Measurements from ENCODE around the gene SHISA9.
"Not testable (repeated sequence)": the region's sequence is repeated elsewhere in the genome, so short reads cannot be mapped to it uniquely, and the experiment has no call there.

SHISA9 gene

GRCh38 chr16:12901597-12902461 is at the start of gene SHISA9:
Gene SHISA9 (plus strand): TSS chr16:12901598.
- no peak for DNase-seq (ENCODE audit: low read depth)

GRCh38 chr16:12853972-12854371 is 47.4 kb upstream of the SHISA9 start:
- no peak for DNase-seq (ENCODE audit: low read depth)

- DNase-seq (ENCODE audit: low read depth), result not testable (repeated sequence)
Observed at GRCh38 chr16:12857435-12857834, 44.0 kb upstream of the SHISA9 start.

DNA sequence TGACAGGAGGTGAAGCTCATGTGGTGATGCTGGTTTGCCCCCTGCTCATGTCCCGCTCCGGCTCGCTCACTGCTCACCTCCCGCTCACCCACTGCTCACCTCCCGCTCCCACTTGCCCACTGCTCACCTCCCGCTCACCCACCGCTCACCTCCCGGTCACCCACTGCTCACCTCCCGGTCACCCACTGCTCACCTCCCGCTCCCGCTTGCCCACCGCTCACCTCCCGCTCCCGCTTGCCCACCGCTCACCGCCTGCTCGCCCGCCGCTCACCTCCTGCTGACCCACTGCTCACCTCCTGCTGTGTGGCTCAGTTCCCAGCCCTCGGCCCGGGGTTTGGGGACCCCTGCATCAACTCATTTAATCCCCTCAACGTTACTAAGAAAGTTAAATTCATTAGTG is 39.1 kb upstream of the SHISA9 start:
- DNase-seq (ENCODE audit: low read depth), result no peak

GRCh38 chr16:12862941-12863340 is 38.5 kb upstream of the SHISA9 start:
- DNase-seq (ENCODE audit: low read depth), result no peak

DNA sequence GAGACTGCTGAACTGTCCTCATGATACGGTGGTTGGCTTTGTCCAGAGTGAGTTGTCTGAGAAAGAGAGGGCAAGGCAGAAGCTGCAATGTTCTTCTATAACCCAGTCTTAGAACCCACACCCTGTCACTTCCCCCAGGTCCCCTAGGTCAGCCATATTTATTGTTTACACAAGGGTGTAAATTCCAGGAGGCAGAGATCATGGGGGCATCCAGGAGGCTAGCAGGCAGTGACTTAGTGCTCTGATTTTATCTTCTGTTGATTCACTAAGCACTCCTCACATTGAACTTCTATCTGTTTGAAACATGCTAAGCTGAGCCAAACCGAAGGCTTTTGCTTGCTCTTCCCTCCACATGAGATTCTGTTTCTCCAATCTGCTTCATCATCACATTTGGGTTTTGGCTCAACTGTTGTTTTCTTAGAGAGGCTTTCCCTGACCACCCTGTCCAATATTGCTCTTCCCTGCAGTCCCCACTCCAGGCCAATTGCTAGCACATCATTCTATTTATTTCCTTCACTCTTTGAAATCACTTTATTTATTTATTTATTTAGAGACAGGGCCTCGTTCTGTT is 34.3 kb upstream of the SHISA9 start:
- no peak for DNase-seq (ENCODE audit: low read depth)

- DNase-seq (ENCODE audit: low read depth), result no peak
Observed at GRCh38 chr16:12868169-12868568, 33.2 kb upstream of the SHISA9 start.

GRCh38 chr16:12868788-12869187 is 32.6 kb upstream of the SHISA9 start:
- no peak for DNase-seq (ENCODE audit: low read depth)

DNA sequence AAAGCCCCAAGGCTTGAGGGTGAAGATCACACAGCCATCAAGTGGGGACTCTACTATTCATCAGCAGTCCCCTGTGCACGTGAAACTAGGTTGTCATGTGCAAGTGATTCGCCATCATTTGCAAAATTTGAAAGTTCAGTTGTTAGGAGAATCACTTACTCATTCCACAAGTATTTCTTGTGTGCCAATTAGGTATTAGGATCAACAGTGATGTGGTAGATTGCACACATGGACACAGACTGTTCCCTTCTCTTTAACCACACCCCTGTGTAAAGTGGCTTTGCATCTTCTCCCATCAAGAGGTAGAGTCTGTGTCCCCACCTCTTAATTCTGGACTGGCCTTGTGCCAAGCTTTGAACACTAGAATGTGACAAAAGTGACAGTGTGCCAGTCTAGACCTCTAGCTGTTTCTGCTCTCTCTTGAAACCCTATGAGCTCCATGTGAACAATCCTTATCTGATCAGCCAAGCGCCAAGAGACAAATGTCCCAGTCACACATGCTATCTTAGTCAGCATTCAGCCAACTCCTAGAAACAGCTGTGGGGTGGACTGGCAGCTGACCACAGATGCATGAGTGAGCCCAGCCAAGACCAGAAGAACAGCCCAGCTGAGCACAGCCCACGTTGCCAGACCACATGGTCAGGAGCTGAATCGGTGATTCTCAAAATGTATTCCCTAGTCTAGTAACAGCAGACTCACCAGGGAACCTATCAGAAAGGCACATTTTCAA is 31.5 kb upstream of the SHISA9 start:
- DNase-seq (ENCODE audit: low read depth), result no peak

DNA sequence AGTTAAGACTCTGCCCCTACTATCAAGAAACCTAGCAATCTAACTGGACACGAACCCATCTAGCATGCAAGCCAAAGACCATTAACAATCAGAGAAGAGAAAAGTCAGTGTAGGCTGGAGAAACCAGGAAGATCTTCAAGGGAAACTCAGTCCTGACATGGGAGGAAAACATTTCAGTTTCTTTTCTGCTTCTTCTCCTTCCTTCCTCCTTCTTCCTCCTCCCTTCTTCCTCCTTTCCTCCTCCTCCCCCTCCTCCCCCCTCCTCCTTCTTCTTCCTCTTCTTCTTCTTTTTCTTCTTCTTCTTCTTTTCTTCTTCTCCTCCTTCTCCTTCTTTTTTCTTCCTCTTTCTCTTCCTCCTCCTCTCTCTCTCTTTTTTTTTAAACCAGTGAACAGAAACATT is 29.6 kb upstream of the SHISA9 start:
- DNase-seq (ENCODE audit: low read depth), result no peak

GRCh38 chr16:12874186-12874585 is 27.2 kb upstream of the SHISA9 start:
- DNase-seq (ENCODE audit: low read depth), result no peak

GRCh38 chr16:12876778-12877177 is 24.6 kb upstream of the SHISA9 start:
- DNase-seq (ENCODE audit: low read depth), result no peak

- no peak for DNase-seq (ENCODE audit: low read depth)
Observed at GRCh38 chr16:12878973-12879372, 22.4 kb upstream of the SHISA9 start.

- no peak for DNase-seq (ENCODE audit: low read depth)
Observed at GRCh38 chr16:12879812-12880211, 21.6 kb upstream of the SHISA9 start.

DNA sequence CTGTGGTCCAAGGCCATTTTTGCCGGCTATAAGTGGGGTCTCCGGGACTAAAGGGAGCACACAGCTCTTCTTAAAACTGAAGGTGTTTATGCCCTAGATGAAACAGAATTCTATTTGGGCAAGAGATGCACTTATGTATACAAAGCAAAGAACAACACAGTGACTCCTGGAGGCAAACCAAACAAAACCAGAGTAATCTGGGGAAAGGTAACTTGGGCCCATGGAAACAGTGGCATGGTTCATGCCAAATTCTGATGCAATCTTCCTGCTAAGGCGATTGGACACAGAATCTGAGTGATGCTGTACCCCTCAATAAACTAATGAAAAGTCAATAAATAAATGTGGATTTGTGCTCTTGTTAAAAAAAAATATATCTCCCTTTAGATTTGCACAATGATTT is 20.2 kb upstream of the SHISA9 start:
- no peak for DNase-seq (ENCODE audit: low read depth)

GRCh38 chr16:12881740-12882139 is 19.7 kb upstream of the SHISA9 start:
- no peak for DNase-seq (ENCODE audit: low read depth)

DNA sequence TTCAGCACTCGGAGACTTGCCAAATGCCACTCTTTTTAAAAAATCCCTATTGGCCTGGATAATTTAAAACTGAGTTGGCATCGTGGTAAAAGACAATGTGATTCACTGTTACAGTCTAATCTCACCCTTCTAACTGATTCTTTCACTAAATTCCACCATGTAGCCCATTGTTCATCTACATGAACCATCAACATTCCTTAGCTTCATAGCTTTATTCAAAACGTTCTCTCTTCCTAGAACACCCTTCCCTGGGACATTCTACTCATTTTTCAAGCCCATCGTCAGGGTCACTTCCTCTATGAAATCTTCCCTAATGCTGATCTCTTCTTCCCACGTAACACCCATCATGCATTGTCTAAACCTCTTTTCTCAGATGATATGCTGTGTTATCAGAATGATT is 15.7 kb upstream of the SHISA9 start:
- DNase-seq (ENCODE audit: low read depth), result no peak

DNA sequence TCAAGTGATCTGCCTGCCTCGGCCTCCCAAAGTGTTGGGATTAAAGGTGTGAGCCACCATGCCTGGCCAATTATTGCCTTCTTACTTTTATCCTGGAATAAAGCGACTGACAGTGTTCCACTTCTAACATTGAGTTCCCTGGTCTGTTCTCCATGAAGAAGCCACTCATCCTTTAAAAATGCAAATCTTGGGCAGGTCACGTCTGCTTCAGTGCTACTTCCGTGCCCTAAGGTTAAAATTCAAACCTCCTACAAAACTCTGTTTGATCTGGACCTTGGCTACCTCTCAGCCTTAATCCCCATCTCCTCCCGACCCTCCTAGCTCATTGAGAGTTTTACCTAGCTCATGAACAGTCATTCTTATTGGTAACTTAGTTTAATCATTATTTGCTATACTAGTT is 9.6 kb upstream of the SHISA9 start:
- no peak for DNase-seq (ENCODE audit: low read depth)

DNA sequence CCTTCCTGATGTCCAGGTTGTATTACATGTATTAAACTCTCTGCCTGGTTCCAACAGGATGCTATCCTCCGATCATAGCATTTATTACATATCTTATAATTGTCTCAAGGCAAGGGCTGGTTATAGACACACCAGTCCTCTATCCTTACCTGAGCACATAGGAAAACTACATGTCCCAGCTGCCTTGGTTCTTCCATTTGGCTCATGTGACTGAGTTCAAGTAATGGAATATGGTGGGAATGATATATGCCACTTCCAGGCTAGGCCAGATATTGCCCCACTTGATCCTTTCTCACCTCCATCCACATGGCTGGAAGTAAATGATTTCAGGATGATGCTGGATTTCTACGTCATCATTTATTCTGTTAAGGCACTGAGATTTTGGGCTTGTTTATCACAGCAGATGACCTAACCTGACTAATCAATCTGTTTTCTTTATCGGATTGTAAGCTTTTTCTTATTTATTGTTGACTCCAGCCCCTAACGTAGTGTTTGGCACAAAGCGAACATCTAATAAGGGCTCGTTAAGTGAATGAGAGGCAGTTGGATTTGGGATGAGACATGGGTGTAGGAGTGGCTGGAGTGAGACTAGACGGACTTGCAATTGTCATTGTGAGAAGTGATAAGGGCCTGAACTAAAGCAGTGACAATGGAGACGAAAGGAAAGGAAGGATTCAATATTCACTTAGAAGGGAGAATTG is 8.2 kb upstream of the SHISA9 start:
- no peak for DNase-seq (ENCODE audit: low read depth)

- DNase-seq (ENCODE audit: low read depth), result no peak
Observed at GRCh38 chr16:12896562-12896961, 4.8 kb upstream of the SHISA9 start.

GRCh38 chr16:12898551-12898950 is 2.8 kb upstream of the SHISA9 start:
- no peak for DNase-seq (ENCODE audit: low read depth)

GRCh38 chr16:12899529-12900143 is 1.8 kb upstream of the SHISA9 start:
- no peak for DNase-seq (ENCODE audit: low read depth)

Data from activated T-cell treated with anti-CD3 and anti-CD28 coated beads for 24 hours (primary cell).